B cell (primary cell): ENCODE data around the gene TRIM40. TPM values are rescaled to one million over a fixed set of nuclear protein-coding genes. Genes with fewer than 3 reads are reported as not detected.

Source experiments
- ATAC-seq: fragments of 200-7000 bp; cut with Tn5 transposase; one replicate; pipeline ENCODE4 v1.10.0; 2021; ENCODE audit warnings: low read depth, mild to moderate bottlenecking, moderate number of reproducible peaks, moderate library complexity
- CTCF ChIA-PET: fragments of 350-600 bp; sonication (Branson Sonifier 250); formaldehyde crosslinking; loops from one replicate; lab custom pipeline; 2021; ENCODE audit warnings: antibody characterized with exemption, inconsistent platforms; lab: Charles Lee
- POLR2A ChIA-PET: fragments of 350-600 bp; sonication (Branson Sonifier 250); formaldehyde crosslinking; loops from one replicate; lab custom pipeline; 2021; ENCODE audit warnings: antibody characterized with exemption; lab: Charles Lee
- DNase-seq: peaks from one replicate; pipeline ENCODE4 v3.0.0; 2013
- H2AFZ ChIP-seq: 2 replicates; pipeline ENCODE4 v1.6.1; 2012; ENCODE audit warnings: mild to moderate bottlenecking, low read depth, low read length; ENCODE audit not compliant: insufficient read depth, poor library complexity, severe bottlenecking
- H3K27ac ChIP-seq, 2 donors: 1 replicate in 1 of 2; 2 replicates in 1 of 2; pipeline ENCODE4 v1.5.1; 2012 to 2013; ENCODE audit warnings: low read length in 2 of 2, mild to moderate bottlenecking in 2 of 2, moderate library complexity in 1 of 2
- H3K27me3 ChIP-seq, 4 experiments: fragments of 200-600 bp in 1 of 4; sonication (generic) in 1 of 4; replicated peaks in 1 of 4; 1 replicate in 2 of 4; 2 replicates in 2 of 4; pipeline versions ENCODE4 v1.6.1 to v1.7.0; 2013 to 2016; ENCODE audit warnings: low read length in 3 of 4, mild to moderate bottlenecking in 2 of 4, mixed read lengths in 1 of 4, moderate library complexity in 1 of 4; ENCODE audit not compliant: insufficient read depth in 4 of 4, control insufficient read depth in 3 of 4; ENCODE audit errors: control extremely low read depth in 1 of 4
- H3K36me3 ChIP-seq, 2 experiments: replicated peaks in 1 of 2; 1 replicate in 1 of 2; 2 replicates in 1 of 2; pipeline versions ENCODE4 v1.6.1 to v1.7.1; 2013; ENCODE audit warnings: low read length in 1 of 2; ENCODE audit not compliant: insufficient read depth in 2 of 2, control insufficient read depth in 1 of 2; ENCODE audit errors: control extremely low read depth in 1 of 2, extremely low read depth in 1 of 2
- H3K4me1 ChIP-seq, 2 donors: fragments of 200-600 bp in 1 of 2; sonication (generic) in 1 of 2; 1 replicate in 1 of 2; 2 replicates in 1 of 2; pipeline versions ENCODE4 v1.5.1 to v1.6.1; 2013 to 2017; ENCODE audit warnings: low read length in 2 of 2; ENCODE audit not compliant: control insufficient read depth in 2 of 2, insufficient read depth in 2 of 2
- H3K4me2 ChIP-seq: replicated peaks from 2 replicates; pipeline ENCODE3; 2012; ENCODE audit warnings: mild to moderate bottlenecking, low read depth, low read length; ENCODE audit not compliant: poor library complexity, severe bottlenecking
- H3K4me3 ChIP-seq, 5 experiments: fragments of 200-600 bp in 1 of 5; sonication (generic) in 1 of 5; 1 replicate in 3 of 5; 2 replicates in 2 of 5; pipeline versions ENCODE4 v1.5.1 to v1.7.0; 2011 to 2016; ENCODE audit warnings: low read length in 4 of 5, mild to moderate bottlenecking in 4 of 5, low read depth in 2 of 5, control low read depth in 1 of 5, moderate library complexity in 1 of 5; ENCODE audit not compliant: insufficient read depth in 1 of 5; ENCODE audit errors: control extremely low read depth in 1 of 5, extremely low read depth in 1 of 5
- H3K79me2 ChIP-seq: fragments of 200-600 bp; sonication (generic); one replicate; pipeline ENCODE4 v1.6.0; 2016; ENCODE audit warnings: low read length; ENCODE audit not compliant: control insufficient read depth, insufficient read depth
- H3K9ac ChIP-seq: fragments of 200-600 bp; sonication (generic); 2 replicates; pipeline ENCODE4 v1.6.1; 2017; ENCODE audit warnings: mild to moderate bottlenecking, low read length, moderate library complexity
- H3K9me3 ChIP-seq, 3 donors: one replicate each; pipeline versions ENCODE4 v1.6.1 to v1.7.1; 2013; ENCODE audit warnings: low read length in 2 of 3; ENCODE audit not compliant: control insufficient read depth in 2 of 3, insufficient read depth in 1 of 3; ENCODE audit errors: control extremely low read depth in 1 of 3
- H4K20me1 ChIP-seq: 2 replicates; pipeline ENCODE4 v1.6.0; 2012; ENCODE audit warnings: mild to moderate bottlenecking, low read length; ENCODE audit not compliant: insufficient read depth, control insufficient read depth, poor library complexity, severe bottlenecking
- H3K27ac Mint-ChIP-seq: one replicate; pipeline ENCODE4 v1.8.0; 2021; ENCODE audit warnings: mixed read lengths
- H3K27me3 Mint-ChIP-seq: one replicate; pipeline ENCODE4 v1.8.0; 2021; ENCODE audit warnings: mixed read lengths
- H3K4me1 Mint-ChIP-seq: one replicate; pipeline ENCODE4 v1.8.0; 2021; ENCODE audit warnings: mixed read lengths
- H3K4me3 Mint-ChIP-seq: one replicate; pipeline ENCODE4 v1.8.0; 2021; ENCODE audit warnings: mixed read lengths
- H3K9me3 Mint-ChIP-seq: one replicate; pipeline ENCODE4 v1.8.0; 2022; ENCODE audit warnings: mixed read lengths; ENCODE audit not compliant: insufficient read depth
- EZH2 ChIP-seq: IDR thresholded peaks from 2 replicates; pipeline ENCODE4 v1.6.1; 2012; ENCODE audit warnings: borderline replicate concordance, low read depth, mild to moderate bottlenecking, moderate library complexity, low read length; ENCODE audit not compliant: insufficient read depth, poor library complexity, severe bottlenecking
- WGBS: methylation state at CpG from one replicate; pipeline ENCODE4 v1.1.5; 2013; ENCODE audit warnings: missing lambda C conversion rate; ENCODE audit not compliant: insufficient coverage; 5-methylcytosine and 5-hydroxymethylcytosine counted together
- intact Hi-C: fragments of 100-400 bp; cut with micrococcal nuclease; formaldehyde crosslinking; loops from one replicate; pipeline ENCODE4 v1.10.0; 2022
- polyA plus RNA-seq: library from polyadenylated mRNA; depleted of rRNA; stranded (reverse); fragments of >200 nt; gene quantifications from 2 replicates; pipeline ENCODE4 v1.2.3, GENCODE V29; 2012
- total RNA-seq, 2 donors: library from RNA; stranded (reverse); fragments of 120-200 nt in 1 of 2; gene quantifications; 1 replicate in 1 of 2; 2 replicates in 1 of 2; pipeline versions ENCODE4 v1.2.3 to v1.2.4, GENCODE V29; 2013 to 2022
- TF ChIP-seq, protein P1 (sequence below): fragments of 200-600 bp; IDR thresholded peaks from one replicate; pipeline ENCODE4 v1.8.0; 2022; ENCODE audit warnings: antibody characterized with exemption, mild to moderate bottlenecking

TRIM40 gene
- total and polyA plus RNA-seq, 2 donors (not counting 1 experiment from before 2014, with no cell fraction given): not detected

- no peak overlapping the region for H3K4me3 Mint-ChIP-seq
- Histone ChIP-seq H3K27ac (no peak overlapping the region), H3K9ac (no peak overlapping the region), H2AFZ (no peak overlapping the region), H3K9me3 (no peaks in the 10 kb centered on the region), H3K4me3 (no peak overlapping the region), H3K4me1 (no peaks in the 10 kb centered on the region), H3K27me3 (peaks cover 0 to 26% (median 9%) of the 10 kb centered on the region in 4 experiments), H3K4me2 (no peak overlapping the region), H3K79me2 (no peaks in the 10 kb centered on the region), H3K36me3 (no peaks in the 10 kb centered on the region), H4K20me1 (no peaks in the 10 kb centered on the region)
- peaks cover 41% of the 10 kb centered on the region for H3K27me3 Mint-ChIP-seq
- ChIA-PET POLR2A (no interaction called here), CTCF (interaction anchor here (1.1 to 2.0 kb wide), 2 partner anchors 12 to 39 kb away, joined by 9 to 12 read pairs; no protein-coding TSS in a partner anchor)
- ATAC-seq (no peak), DNase-seq (no peak)
- no CpG with 5 or more reads among the region's 3 CpGs for WGBS
- no peak overlapping the region for H3K27ac Mint-ChIP-seq
- no peak for TF ChIP-seq EZH2
- TF ChIP-seq, protein P1, sequence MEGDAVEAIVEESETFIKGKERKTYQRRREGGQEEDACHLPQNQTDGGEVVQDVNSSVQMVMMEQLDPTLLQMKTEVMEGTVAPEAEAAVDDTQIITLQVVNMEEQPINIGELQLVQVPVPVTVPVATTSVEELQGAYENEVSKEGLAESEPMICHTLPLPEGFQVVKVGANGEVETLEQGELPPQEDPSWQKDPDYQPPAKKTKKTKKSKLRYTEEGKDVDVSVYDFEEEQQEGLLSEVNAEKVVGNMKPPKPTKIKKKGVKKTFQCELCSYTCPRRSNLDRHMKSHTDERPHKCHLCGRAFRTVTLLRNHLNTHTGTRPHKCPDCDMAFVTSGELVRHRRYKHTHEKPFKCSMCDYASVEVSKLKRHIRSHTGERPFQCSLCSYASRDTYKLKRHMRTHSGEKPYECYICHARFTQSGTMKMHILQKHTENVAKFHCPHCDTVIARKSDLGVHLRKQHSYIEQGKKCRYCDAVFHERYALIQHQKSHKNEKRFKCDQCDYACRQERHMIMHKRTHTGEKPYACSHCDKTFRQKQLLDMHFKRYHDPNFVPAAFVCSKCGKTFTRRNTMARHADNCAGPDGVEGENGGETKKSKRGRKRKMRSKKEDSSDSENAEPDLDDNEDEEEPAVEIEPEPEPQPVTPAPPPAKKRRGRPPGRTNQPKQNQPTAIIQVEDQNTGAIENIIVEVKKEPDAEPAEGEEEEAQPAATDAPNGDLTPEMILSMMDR: no peak
- H3K9me3 Mint-ChIP-seq: no peaks in the 10 kb centered on the region
- intact Hi-C loops: no loop called here
- H3K4me1 Mint-ChIP-seq: no peaks in the 10 kb centered on the region
Observed at GRCh38 chr6:30142665-30143064, 6.7 kb downstream of the TRIM40 start.

- POLR2A ChIA-PET: no interaction called here
Observed at GRCh38 chr6:30143780-30144179, 7.8 kb downstream of the TRIM40 start.

More at GRCh38 chr6:30143780-30144179, 7.8 kb downstream of the TRIM40 start:
- 100% methylated on average over 2 of the region's 2 CpGs for WGBS
- DNase-seq (no peak), ATAC-seq (no peak)
- Mint-ChIP-seq H3K4me1 (no peaks in the 10 kb centered on the region), H3K9me3 (no peaks in the 10 kb centered on the region), H3K27me3 (peaks cover 46% of the 10 kb centered on the region), H3K4me3 (no peak overlapping the region), H3K27ac (no peak overlapping the region)
- H3K79me2 ChIP-seq: no peaks in the 10 kb centered on the region
- no peak overlapping the region for H2AFZ ChIP-seq
- TF ChIP-seq, protein P1: no peak
- no peak for TF ChIP-seq EZH2
- no peaks in the 10 kb centered on the region for H3K36me3 ChIP-seq
- peaks cover 0 to 30% (median 7%) of the 10 kb centered on the region in 4 experiments for H3K27me3 ChIP-seq
- H3K4me2 ChIP-seq: no peak overlapping the region
- H3K4me1 ChIP-seq: no peaks in the 10 kb centered on the region
- no peak overlapping the region for H3K27ac ChIP-seq
- no peaks in the 10 kb centered on the region for H4K20me1 ChIP-seq
- H3K4me3 ChIP-seq: no peak overlapping the region
- H3K9me3 ChIP-seq: no peaks in the 10 kb centered on the region
- CTCF ChIA-PET: interaction anchor here (1.1 to 2.0 kb wide), 3 partner anchors 11 to 40 kb away, joined by 5 to 12 read pairs (median 9); no protein-coding TSS in a partner anchor
- intact Hi-C loops: no loop called here
- H3K9ac ChIP-seq: no peak overlapping the region
